Liver (tissue), 9 donors: ENCODE results near the gene PTGIS. TPM values are rescaled to one million over a fixed set of nuclear protein-coding genes. Genes with fewer than 3 reads are reported as not detected.
A peak's percentile ranks its signal among the peaks of the same experiment; 100 is the strongest.

ENCODE experiments used
- DNase-seq: peaks from one replicate; pipeline ENCODE4 v3.0.0-alpha.2; 2017; ENCODE audit warnings: low spot score
- H3K27ac ChIP-seq, 2 donors: one replicate each; pipeline ENCODE4 v1.7.0; 2013; ENCODE audit warnings: inconsistent platforms in 2 of 2, low read length in 2 of 2, control low read depth in 1 of 2, low read depth in 1 of 2, mild to moderate bottlenecking in 1 of 2
- H3K27me3 ChIP-seq, 4 donors: one replicate each; pipeline versions ENCODE4 v1.6.1 to v1.7.0; 2013; ENCODE audit warnings: low read length in 3 of 4, inconsistent platforms in 1 of 4, mild to moderate bottlenecking in 1 of 4, moderate library complexity in 1 of 4; ENCODE audit not compliant: control insufficient read depth in 4 of 4, insufficient read depth in 4 of 4
- H3K36me3 ChIP-seq, 4 donors: one replicate each; pipeline versions ENCODE4 v1.6.1 to v1.7.0; 2013; ENCODE audit warnings: low read length in 3 of 4, mild to moderate bottlenecking in 3 of 4, low read depth in 1 of 4, moderate library complexity in 1 of 4; ENCODE audit not compliant: control insufficient read depth in 4 of 4, insufficient read depth in 3 of 4
- H3K4me1 ChIP-seq, 4 donors: one replicate each; pipeline versions ENCODE4 v1.6.1 to v1.7.0; 2013; ENCODE audit warnings: low read length in 3 of 4, mild to moderate bottlenecking in 3 of 4, moderate library complexity in 1 of 4; ENCODE audit not compliant: control insufficient read depth in 4 of 4, insufficient read depth in 4 of 4
- H3K4me3 ChIP-seq, 3 donors: one replicate each; pipeline versions ENCODE4 v1.6.1 to v1.7.0; 2013; ENCODE audit warnings: low read length in 3 of 3, control low read depth in 1 of 3, low read depth in 1 of 3, mild to moderate bottlenecking in 1 of 3
- H3K9ac ChIP-seq, 2 donors: one replicate each; pipeline ENCODE4 v1.7.0; 2013; ENCODE audit warnings: low read length in 2 of 2, mild to moderate bottlenecking in 2 of 2, moderate library complexity in 2 of 2, control low read depth in 1 of 2, low read depth in 1 of 2
- H3K9me3 ChIP-seq, 4 donors: one replicate each; pipeline versions ENCODE4 v1.6.1 to v1.7.0; 2013; ENCODE audit warnings: low read length in 3 of 4; ENCODE audit not compliant: control insufficient read depth in 4 of 4
- ATF3 ChIP-seq: IDR thresholded peaks from 2 replicates; pipeline ENCODE4 v1.6.1; 2016; ENCODE audit warnings: antibody characterized with exemption
- CTCF ChIP-seq: fragments of 150-350 bp; IDR thresholded peaks from 2 replicates; pipeline ENCODE4 v1.5.1; 2017; ENCODE audit warnings: improper control_type of control experiment, low read depth, low read length; ENCODE audit not compliant: missing input control
- EGR1 ChIP-seq, 2 donors: IDR thresholded peaks; 2 replicates each; pipeline ENCODE4 v1.6.1; 2016 to 2018; ENCODE audit warnings: antibody characterized with exemption in 2 of 2, low read depth in 2 of 2
- FOXA1 ChIP-seq: IDR thresholded peaks from 2 replicates; pipeline ENCODE4 v1.6.1; 2016; ENCODE audit warnings: antibody characterized with exemption
- FOXA2 ChIP-seq: IDR thresholded peaks from 2 replicates; pipeline ENCODE4 v1.6.1; 2016; ENCODE audit warnings: antibody characterized with exemption
- GABPA ChIP-seq, 2 donors: IDR thresholded peaks in 1 of 2; conservative IDR thresholded peaks in 1 of 2; 2 replicates each; pipeline ENCODE4 v1.6.1; 2016; ENCODE audit warnings: antibody characterized with exemption in 2 of 2, mild to moderate bottlenecking in 1 of 2, moderate library complexity in 1 of 2
- HNF4A ChIP-seq, 2 donors: conservative IDR thresholded peaks; 2 replicates each; pipeline ENCODE4 v1.6.1; 2016; ENCODE audit warnings: antibody characterized with exemption in 2 of 2, mild to moderate bottlenecking in 2 of 2
- HNF4G ChIP-seq: IDR thresholded peaks from 2 replicates; pipeline ENCODE4 v1.6.1; 2016; ENCODE audit warnings: antibody characterized with exemption
- JUND ChIP-seq, 2 donors: IDR thresholded peaks; 2 replicates each; pipeline ENCODE4 v1.6.1; 2016; ENCODE audit warnings: antibody characterized with exemption in 2 of 2
- MAX ChIP-seq: IDR thresholded peaks from 2 replicates; pipeline ENCODE4 v1.6.1; 2016; ENCODE audit warnings: antibody characterized with exemption
- NR2F2 ChIP-seq: IDR thresholded peaks from 2 replicates; pipeline ENCODE4 v1.6.1; 2016; ENCODE audit warnings: antibody characterized with exemption
- RAD21 ChIP-seq, 2 donors: IDR thresholded peaks; 2 replicates each; pipeline ENCODE4 v1.6.1; 2016; ENCODE audit warnings: antibody characterized with exemption in 2 of 2, mild to moderate bottlenecking in 2 of 2
- RXRA ChIP-seq, 2 donors: IDR thresholded peaks; 2 replicates each; pipeline ENCODE4 v1.6.1; 2017 to 2018; ENCODE audit warnings: antibody characterized with exemption in 2 of 2, mild to moderate bottlenecking in 1 of 2
- SP1 ChIP-seq: IDR thresholded peaks from 2 replicates; pipeline ENCODE4 v1.6.1; 2018; ENCODE audit warnings: antibody characterized with exemption, mild to moderate bottlenecking
- TAF1 ChIP-seq: conservative IDR thresholded peaks from 2 replicates; pipeline ENCODE4 v1.6.1; 2016; ENCODE audit warnings: antibody characterized with exemption, mild to moderate bottlenecking
- YY1 ChIP-seq: IDR thresholded peaks from 2 replicates; pipeline ENCODE4 v1.6.1; 2016; ENCODE audit warnings: antibody characterized with exemption, mild to moderate bottlenecking
- WGBS: extraction: QIAGEN DNeasy Blood & Tissue Kit; methylation state at CpG from one replicate; pipeline ENCODE4 v1.1.7; 2013; 5-methylcytosine and 5-hydroxymethylcytosine counted together
- polyA plus RNA-seq, 2 donors: library from polyadenylated mRNA; stranded (reverse) in 1 of 2; unstranded in 1 of 2; fragments of 200-250 nt in 1 of 2; fragments of >200 nt in 1 of 2; fragmentation: Nextera tagmentation in 1 of 2; extraction: Ambion mirVana in 1 of 2; gene quantifications; one replicate each; pipeline versions ENCODE4 v1.2.1 to v1.2.3, GENCODE V29; 2013 to 2015
- total RNA-seq, 2 donors: library from RNA; depleted of rRNA; stranded (reverse); fragments of >200 nt; gene quantifications; one replicate each; pipeline ENCODE4 v1.2.3, GENCODE V29; 2014
- TF ChIP-seq, protein P1 (sequence below): IDR thresholded peaks from 2 replicates; pipeline ENCODE4 v1.6.1; 2016; ENCODE audit warnings: antibody characterized with exemption, mild to moderate bottlenecking
- TF ChIP-seq, protein P2 (sequence below): IDR thresholded peaks from 2 replicates; pipeline ENCODE4 v1.6.1; 2016; ENCODE audit warnings: antibody characterized with exemption
- donor health status: healthy.
- donor health status: healthy.
- donor health status: healthy.
- donor health status: healthy.
- donor health status: healthy.

Gene PTGIS
- total and polyA plus RNA-seq, 4 donors = 2.2 to 6.3 (median 3.8) TPM

GRCh38 chr20:49566401-49567364 lies 1.3 kb downstream of the PTGIS start:
- Histone ChIP-seq H3K4me3 (peak overlapping the region in 1 of 3 donors; percentile 39), H3K27ac (peak overlapping the region; percentile 7 to 55), H3K27me3 (peaks cover 0 to 4% (median under 1%) of the 10 kb centered on the region in 4 donors), H3K4me1 (peaks cover 0 to 4% (median 1%) of the 10 kb centered on the region in 4 donors), H3K9ac (peak overlapping the region in 1 of 2 donors; percentile 53), H3K9me3 (no peaks in the 10 kb centered on the region), H3K36me3 (no peaks in the 10 kb centered on the region)
- no peak for DNase-seq
- no peak for TF ChIP-seq RAD21 (IDR thresholded peaks at IDR 0.05)
- TF ChIP-seq, protein P1, sequence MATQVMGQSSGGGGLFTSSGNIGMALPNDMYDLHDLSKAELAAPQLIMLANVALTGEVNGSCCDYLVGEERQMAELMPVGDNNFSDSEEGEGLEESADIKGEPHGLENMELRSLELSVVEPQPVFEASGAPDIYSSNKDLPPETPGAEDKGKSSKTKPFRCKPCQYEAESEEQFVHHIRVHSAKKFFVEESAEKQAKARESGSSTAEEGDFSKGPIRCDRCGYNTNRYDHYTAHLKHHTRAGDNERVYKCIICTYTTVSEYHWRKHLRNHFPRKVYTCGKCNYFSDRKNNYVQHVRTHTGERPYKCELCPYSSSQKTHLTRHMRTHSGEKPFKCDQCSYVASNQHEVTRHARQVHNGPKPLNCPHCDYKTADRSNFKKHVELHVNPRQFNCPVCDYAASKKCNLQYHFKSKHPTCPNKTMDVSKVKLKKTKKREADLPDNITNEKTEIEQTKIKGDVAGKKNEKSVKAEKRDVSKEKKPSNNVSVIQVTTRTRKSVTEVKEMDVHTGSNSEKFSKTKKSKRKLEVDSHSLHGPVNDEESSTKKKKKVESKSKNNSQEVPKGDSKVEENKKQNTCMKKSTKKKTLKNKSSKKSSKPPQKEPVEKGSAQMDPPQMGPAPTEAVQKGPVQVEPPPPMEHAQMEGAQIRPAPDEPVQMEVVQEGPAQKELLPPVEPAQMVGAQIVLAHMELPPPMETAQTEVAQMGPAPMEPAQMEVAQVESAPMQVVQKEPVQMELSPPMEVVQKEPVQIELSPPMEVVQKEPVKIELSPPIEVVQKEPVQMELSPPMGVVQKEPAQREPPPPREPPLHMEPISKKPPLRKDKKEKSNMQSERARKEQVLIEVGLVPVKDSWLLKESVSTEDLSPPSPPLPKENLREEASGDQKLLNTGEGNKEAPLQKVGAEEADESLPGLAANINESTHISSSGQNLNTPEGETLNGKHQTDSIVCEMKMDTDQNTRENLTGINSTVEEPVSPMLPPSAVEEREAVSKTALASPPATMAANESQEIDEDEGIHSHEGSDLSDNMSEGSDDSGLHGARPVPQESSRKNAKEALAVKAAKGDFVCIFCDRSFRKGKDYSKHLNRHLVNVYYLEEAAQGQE = no peak
- TF ChIP-seq EGR1 (IDR thresholded peaks at IDR 0.05; ENCODE audit: low read depth in 2 of 2) = no peak
- no peak for TF ChIP-seq YY1
- TF ChIP-seq FOXA1 = no peak
- no peak for TF ChIP-seq HNF4A (conservative IDR thresholded peaks at IDR 0.05)
- no peak for TF ChIP-seq MAX
- no peak for TF ChIP-seq NR2F2
- no peak for TF ChIP-seq CTCF
- no peak for TF ChIP-seq RXRA (IDR thresholded peaks at IDR 0.05)
- no peak for TF ChIP-seq SP1
- TF ChIP-seq, protein P2, sequence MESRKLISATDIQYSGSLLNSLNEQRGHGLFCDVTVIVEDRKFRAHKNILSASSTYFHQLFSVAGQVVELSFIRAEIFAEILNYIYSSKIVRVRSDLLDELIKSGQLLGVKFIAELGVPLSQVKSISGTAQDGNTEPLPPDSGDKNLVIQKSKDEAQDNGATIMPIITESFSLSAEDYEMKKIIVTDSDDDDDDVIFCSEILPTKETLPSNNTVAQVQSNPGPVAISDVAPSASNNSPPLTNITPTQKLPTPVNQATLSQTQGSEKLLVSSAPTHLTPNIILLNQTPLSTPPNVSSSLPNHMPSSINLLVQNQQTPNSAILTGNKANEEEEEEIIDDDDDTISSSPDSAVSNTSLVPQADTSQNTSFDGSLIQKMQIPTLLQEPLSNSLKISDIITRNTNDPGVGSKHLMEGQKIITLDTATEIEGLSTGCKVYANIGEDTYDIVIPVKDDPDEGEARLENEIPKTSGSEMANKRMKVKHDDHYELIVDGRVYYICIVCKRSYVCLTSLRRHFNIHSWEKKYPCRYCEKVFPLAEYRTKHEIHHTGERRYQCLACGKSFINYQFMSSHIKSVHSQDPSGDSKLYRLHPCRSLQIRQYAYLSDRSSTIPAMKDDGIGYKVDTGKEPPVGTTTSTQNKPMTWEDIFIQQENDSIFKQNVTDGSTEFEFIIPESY = no peak
- TF ChIP-seq GABPA (IDR thresholded peaks at IDR 0.05 in 1 of 2, conservative IDR thresholded peaks at IDR 0.05 in 1 of 2) = no peak
- no peak for TF ChIP-seq TAF1
- TF ChIP-seq JUND (IDR thresholded peaks at IDR 0.05) = no peak
- no peak for TF ChIP-seq FOXA2
- no peak for TF ChIP-seq ATF3
- TF ChIP-seq HNF4G = no peak
- 77% methylated on average over 11 of the region's 11 CpGs for WGBS
